Activated B cell treated with CpG ODN at 0.5 μM for 24 hours (primary cell): ENCODE measurements around the gene TRIP10. TPM values are rescaled to one million over a fixed set of nuclear protein-coding genes. Genes with fewer than 3 reads are reported as not detected.

Source experiments
- ATAC-seq: fragments of 200-7000 bp; cut with Tn5 transposase; one replicate; pipeline ENCODE4 v1.10.0; 2021; ENCODE audit warnings: low read depth, mild to moderate bottlenecking, moderate library complexity
- CTCF ChIA-PET: fragments of 350-600 bp; sonication (Branson Sonifier 250); formaldehyde crosslinking; loops from one replicate; lab custom pipeline; 2021; ENCODE audit warnings: antibody characterized with exemption; lab: Charles Lee
- POLR2A ChIA-PET: fragments of 350-600 bp; sonication (Branson Sonifier 250); formaldehyde crosslinking; loops from one replicate; lab custom pipeline; 2021; ENCODE audit warnings: antibody characterized with exemption; lab: Charles Lee
- DNase-seq: peaks from one replicate; pipeline ENCODE4 v3.0.0; 2022
- H3K27ac Mint-ChIP-seq: one replicate; pipeline ENCODE4 v1.8.0; 2020; ENCODE audit warnings: mixed read lengths
- H3K27me3 Mint-ChIP-seq: one replicate; pipeline ENCODE4 v1.8.0; 2021; ENCODE audit warnings: mixed read lengths
- H3K36me3 Mint-ChIP-seq: one replicate; pipeline ENCODE4 v1.8.0; 2021; ENCODE audit warnings: low read depth, mixed read lengths
- H3K4me1 Mint-ChIP-seq: one replicate; pipeline ENCODE4 v1.8.0; 2021; ENCODE audit warnings: mixed read lengths
- H3K4me3 Mint-ChIP-seq: one replicate; pipeline ENCODE4 v1.8.0; 2020; ENCODE audit warnings: mild to moderate bottlenecking, mixed read lengths
- H3K9me3 Mint-ChIP-seq: one replicate; pipeline ENCODE4 v1.8.0; 2020; ENCODE audit warnings: mixed read lengths
- intact Hi-C: fragments of 100-400 bp; cut with micrococcal nuclease; formaldehyde crosslinking; loops from one replicate; pipeline ENCODE4 v1.15.1; 2024
- total RNA-seq: library from RNA; stranded (reverse); gene quantifications from 2 replicates; pipeline ENCODE4 v1.2.3, GENCODE V29; 2022
- TF ChIP-seq, protein P1 (sequence below): fragments of 200-600 bp; IDR thresholded peaks from one replicate; pipeline ENCODE4 v1.8.0; 2022; ENCODE audit warnings: antibody characterized with exemption, mild to moderate bottlenecking

Gene TRIP10
- total RNA-seq, 1 donor from 2014 or later, result 101 TPM

GRCh38 chr19:6737873-6738786 lies 1.4 kb upstream of the TRIP10 start:
- Mint-ChIP-seq H3K27ac (peak overlapping the region; percentile 96), H3K4me1 (peaks cover 44% of the 10 kb centered on the region), H3K36me3 (peaks cover 36% of the 10 kb centered on the region), H3K9me3 (no peaks in the 10 kb centered on the region), H3K4me3 (peak overlapping the region; percentile 96), H3K27me3 (no peaks in the 10 kb centered on the region)
- ChIA-PET CTCF (interaction anchor here (0.5 to 4.5 kb wide), 17 partner anchors 9 to 221 kb away, joined by 3 to 83 read pairs (median 4); partner anchors contain the start of gene VAV1), POLR2A (interaction anchor here (0.6 to 6.9 kb wide), 24 partner anchors 10 to 1769 kb away, joined by 3 to 81 read pairs (median 4); partner anchors contain the start of genes ALKBH7, CLPP, KDM4B and KHSRP)
- peak; percentile 63 for DNase-seq
- TF ChIP-seq, protein P1, sequence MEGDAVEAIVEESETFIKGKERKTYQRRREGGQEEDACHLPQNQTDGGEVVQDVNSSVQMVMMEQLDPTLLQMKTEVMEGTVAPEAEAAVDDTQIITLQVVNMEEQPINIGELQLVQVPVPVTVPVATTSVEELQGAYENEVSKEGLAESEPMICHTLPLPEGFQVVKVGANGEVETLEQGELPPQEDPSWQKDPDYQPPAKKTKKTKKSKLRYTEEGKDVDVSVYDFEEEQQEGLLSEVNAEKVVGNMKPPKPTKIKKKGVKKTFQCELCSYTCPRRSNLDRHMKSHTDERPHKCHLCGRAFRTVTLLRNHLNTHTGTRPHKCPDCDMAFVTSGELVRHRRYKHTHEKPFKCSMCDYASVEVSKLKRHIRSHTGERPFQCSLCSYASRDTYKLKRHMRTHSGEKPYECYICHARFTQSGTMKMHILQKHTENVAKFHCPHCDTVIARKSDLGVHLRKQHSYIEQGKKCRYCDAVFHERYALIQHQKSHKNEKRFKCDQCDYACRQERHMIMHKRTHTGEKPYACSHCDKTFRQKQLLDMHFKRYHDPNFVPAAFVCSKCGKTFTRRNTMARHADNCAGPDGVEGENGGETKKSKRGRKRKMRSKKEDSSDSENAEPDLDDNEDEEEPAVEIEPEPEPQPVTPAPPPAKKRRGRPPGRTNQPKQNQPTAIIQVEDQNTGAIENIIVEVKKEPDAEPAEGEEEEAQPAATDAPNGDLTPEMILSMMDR, result no peak
- intact Hi-C loops, result loop anchor here (1.0 to 5.0 kb wide), 13 partner anchors 15 to 946 kb away; partner anchors contain the start of genes ALKBH7, ARHGEF18, DUS3L and SH2D3A
- ATAC-seq, result peak; percentile 7

- Mint-ChIP-seq H3K27ac (peak overlapping the region; percentile 96), H3K4me3 (peak overlapping the region; percentile 96), H3K4me1 (peaks cover 44% of the 10 kb centered on the region), H3K27me3 (no peaks in the 10 kb centered on the region), H3K9me3 (no peaks in the 10 kb centered on the region), H3K36me3 (peaks cover 40% of the 10 kb centered on the region)
- POLR2A ChIA-PET, result interaction anchor here (0.6 to 6.9 kb wide), 15 partner anchors 10 to 377 kb away, joined by 3 to 81 read pairs (median 5); partner anchors contain the start of genes CLPP and VAV1
- DNase-seq, result peak; percentile 27
- CTCF ChIA-PET, result interaction anchor here (0.5 to 4.5 kb wide), 14 partner anchors 8 to 222 kb away, joined by 3 to 83 read pairs (median 6); partner anchors contain the start of gene VAV1
- ATAC-seq, result no peak
- intact Hi-C loops, result loop anchor here (1.0 to 5.0 kb wide), 7 partner anchors 14 to 947 kb away; partner anchors contain the start of genes ARHGEF18 and DUS3L
- TF ChIP-seq, protein P1, result no peak
Observed at GRCh38 chr19:6738787-6739389, 592 bp upstream of the TRIP10 start.

DNA sequence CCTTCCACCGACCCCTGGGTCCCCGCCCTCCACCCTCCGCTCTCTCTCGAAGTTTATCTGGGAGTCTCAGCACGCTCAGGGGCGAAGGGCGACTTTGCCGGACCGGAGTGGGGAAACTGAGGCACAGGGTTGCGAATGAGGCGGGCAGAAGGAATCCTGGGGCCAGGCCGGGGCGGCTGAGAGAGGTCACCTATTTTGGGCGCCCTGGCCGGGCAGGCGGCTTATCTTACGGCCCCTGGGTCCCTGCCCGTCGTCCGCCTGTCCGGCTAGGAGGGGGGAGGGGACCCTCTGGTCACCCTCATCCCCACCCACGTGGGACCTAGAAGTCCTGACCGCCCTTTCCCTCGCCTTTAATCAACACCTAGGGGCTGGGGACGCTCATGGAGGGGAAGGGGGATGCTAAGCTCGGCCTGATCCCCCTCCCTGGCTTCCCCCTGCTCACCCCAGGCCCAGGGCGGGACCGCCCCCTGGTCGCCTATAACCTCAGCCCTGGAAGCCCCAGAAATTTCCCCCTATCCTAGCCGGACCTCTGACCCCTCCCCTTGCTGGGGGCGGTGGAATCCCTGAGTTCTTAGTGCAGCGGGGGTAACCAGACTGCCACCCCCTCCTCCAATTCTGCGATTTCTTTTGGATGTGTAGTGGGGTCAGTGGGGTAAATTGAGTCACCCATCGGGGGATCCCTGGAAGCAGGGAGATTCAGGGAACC lies 556 bp downstream of the TRIP10 start:
- intact Hi-C loops, result loop anchor here (1.0 to 5.0 kb wide), 6 partner anchors 13 to 948 kb away; partner anchors contain the start of genes ARHGEF18 and DUS3L
- TF ChIP-seq, protein P1, result no peak
- Mint-ChIP-seq H3K27ac (peak overlapping the region; percentile 81), H3K4me1 (peaks cover 44% of the 10 kb centered on the region), H3K36me3 (peaks cover 39% of the 10 kb centered on the region), H3K9me3 (no peaks in the 10 kb centered on the region), H3K27me3 (no peaks in the 10 kb centered on the region), H3K4me3 (peak overlapping the region; percentile 90)
- peak; percentile 44 for DNase-seq
- CTCF ChIA-PET, result no interaction called here
- POLR2A ChIA-PET, result interaction anchor here (0.5 to 6.9 kb wide), 7 partner anchors 14 to 221 kb away, joined by 3 to 81 read pairs (median 4); partner anchors contain the start of gene VAV1
- no peak for ATAC-seq

DNA sequence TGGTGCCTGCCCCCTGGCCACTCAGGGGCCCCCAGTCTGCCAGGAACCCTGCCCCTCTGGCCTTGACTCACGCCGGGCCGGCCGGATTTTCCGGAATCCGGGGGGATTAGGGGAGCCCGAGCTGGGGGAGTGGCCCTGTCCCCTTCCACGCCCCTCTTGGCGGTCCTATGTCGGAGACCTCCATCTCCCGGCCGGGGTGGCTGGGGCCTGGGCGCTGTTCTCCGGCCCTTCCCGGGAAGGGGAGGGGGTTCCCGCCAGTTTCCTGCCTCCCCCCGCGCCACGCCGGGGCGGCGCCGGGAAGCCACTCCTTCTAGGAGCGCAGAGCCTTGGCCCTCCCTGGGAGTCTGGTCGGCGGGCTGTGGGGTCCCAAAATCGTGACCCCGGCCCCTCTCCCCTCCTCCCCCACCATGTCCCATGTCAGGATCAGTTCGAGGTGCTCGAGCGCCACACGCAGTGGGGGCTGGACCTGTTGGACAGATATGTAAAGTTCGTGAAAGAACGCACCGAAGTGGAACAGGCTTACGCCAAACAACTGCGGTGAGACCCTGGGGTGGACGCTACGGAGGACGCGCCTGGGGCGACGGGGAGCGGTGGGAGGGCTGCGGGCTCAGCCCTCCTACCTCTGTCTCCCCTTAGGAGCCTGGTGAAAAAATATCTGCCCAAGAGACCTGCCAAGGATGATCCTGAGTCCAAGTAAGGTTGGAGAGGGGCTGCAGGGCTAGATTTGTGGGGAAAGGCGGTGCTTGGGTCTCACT lies 1.3 kb downstream of the TRIP10 start:
- Mint-ChIP-seq H3K27me3 (no peaks in the 10 kb centered on the region), H3K4me3 (peak overlapping the region; percentile 90), H3K27ac (peak overlapping the region; percentile 81), H3K9me3 (no peaks in the 10 kb centered on the region), H3K4me1 (peaks cover 39% of the 10 kb centered on the region), H3K36me3 (peaks cover 47% of the 10 kb centered on the region)
- ChIA-PET POLR2A (interaction anchor here (0.6 to 6.9 kb wide), 9 partner anchors 12 to 222 kb away, joined by 3 to 81 read pairs (median 5); partner anchors contain the start of genes SH2D3A and VAV1), CTCF (interaction anchor here (1.3 to 1.5 kb wide), 3 partner anchors 32 to 224 kb away, joined by 4 read pairs; partner anchors contain the start of gene VAV1)
- DNase-seq, result peak; percentile 56
- intact Hi-C loops, result loop anchor here (1.0 kb wide), 1 partner anchor 32 kb away; the partner anchor contains the start of gene VAV1
- TF ChIP-seq, protein P1, result no peak
- no peak for ATAC-seq
